Fibroblast of pulmonary artery (primary cell): ENCODE results near the gene KCNJ11.

ENCODE experiments used
- DNase-seq: peaks from one replicate; pipeline ENCODE4 v3.0.0-alpha.2; 2010; ENCODE audit warnings: low read depth
- H3K4me3 ChIP-seq: replicated peaks from 2 replicates; pipeline ENCODE4 v1.5.1; 2011; ENCODE audit warnings: low read depth, mild to moderate bottlenecking, control low read depth, low read length, moderate library complexity
- CTCF ChIP-seq: IDR thresholded peaks from 2 replicates; pipeline ENCODE4 v1.5.1; 2011; ENCODE audit warnings: mild to moderate bottlenecking, control low read depth, low read length, inconsistent platforms; ENCODE audit errors: missing control alignments

Gene KCNJ11

DNA sequence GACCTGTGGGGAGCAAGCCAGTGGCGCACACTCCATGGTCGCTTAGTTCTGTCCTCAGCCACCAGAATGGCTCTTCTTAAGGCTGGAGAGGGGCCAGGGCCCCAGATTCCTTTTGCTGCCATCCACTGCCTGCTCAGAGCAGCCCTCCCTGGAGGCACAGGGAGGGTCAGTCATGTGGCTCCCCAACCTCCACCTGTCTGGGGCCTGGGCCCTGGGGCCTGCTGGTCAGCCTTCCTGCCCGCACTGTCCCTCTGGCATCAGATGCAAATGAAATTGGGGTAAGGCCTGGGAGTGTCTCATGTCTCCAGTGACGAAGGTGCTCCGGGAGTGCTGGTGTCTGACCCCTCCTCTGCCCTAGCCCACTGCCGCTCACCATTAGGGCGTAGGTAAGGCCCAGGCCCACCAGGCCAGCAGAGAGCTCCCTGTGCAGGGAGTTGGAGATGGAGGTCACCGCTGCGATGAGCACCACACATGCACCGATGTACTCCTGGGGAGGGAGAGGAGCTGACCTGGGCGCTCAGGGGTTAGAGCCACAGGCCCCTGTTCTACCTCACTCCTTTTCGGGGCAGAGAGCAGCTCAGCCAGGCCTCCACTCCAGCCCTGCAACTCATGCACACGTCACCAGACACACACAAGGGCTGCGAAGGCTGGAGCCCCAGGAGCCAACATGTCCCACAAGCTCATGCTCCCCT is 9.0 kb upstream of the KCNJ11 start:
- no peak overlapping the region for H3K4me3 ChIP-seq
- no peak for DNase-seq
- no peak for TF ChIP-seq CTCF

DNA sequence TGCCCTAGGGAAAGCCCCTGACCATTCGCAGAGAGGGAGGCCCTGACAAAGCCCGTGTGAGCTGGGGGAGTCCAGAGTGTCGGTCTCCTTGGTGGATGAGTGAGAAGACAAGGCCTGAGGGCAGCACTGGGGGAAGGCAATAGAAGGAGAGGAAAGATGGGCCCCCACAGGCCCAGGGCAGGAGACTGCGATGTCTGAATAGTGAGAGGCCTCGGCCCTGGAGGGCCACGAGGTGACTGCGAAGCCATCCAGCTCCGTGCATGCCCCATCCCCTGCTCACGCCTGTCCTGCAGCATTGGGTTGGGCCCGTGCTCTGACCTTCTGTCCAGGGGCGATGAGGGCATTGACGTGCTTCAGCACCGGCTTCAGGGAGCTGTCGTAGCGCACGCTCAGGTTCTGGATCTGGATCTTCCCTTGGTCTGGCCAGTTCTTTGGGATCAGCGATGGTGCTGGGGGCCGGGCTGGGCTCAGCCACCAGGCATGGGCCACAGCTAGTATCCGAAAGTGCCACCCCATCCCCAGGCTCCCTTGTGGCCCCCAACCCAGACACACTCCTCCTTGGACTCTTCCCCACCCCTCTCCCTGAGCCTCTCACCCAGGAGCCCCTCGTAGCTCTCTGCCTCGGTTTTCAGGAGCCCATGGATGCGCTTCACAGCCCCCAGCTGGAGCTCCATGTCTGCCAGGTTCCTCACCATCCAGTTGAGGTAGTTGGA is 8.3 kb upstream of the KCNJ11 start:
- TF ChIP-seq CTCF, result no peak

GRCh38 chr11:17395978-17396377 is 7.5 kb upstream of the KCNJ11 start:
- TF ChIP-seq CTCF, result no peak
- DNase-seq, result no peak
- no peak overlapping the region for H3K4me3 ChIP-seq

More for the DNA sequence above, 8.3 kb upstream of the KCNJ11 start:
- H3K4me3 ChIP-seq, result no peak overlapping the region
- no peak for DNase-seq

DNA sequence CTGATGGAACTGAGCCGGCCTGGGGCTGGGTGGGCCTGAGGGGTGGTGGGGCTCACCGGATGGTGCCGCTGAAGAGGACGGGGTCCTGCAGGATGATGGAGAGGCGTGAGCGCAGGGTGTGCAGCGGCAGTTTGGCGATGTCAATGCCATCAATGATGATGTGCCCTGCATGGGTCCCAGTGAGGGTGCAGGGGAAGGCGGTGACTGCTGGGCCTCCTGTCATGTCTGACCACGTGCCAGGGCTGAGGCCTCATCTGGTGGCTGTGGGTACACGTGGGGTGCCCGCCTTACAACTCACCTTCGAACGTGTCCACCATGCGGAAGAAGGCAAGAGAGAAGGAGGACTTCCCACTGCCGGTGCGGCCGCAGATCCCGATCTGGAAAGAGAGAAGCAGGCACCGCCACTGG is 7.1 kb upstream of the KCNJ11 start:
- no peak for TF ChIP-seq CTCF
- H3K4me3 ChIP-seq, result no peak overlapping the region
- no peak for DNase-seq

DNA sequence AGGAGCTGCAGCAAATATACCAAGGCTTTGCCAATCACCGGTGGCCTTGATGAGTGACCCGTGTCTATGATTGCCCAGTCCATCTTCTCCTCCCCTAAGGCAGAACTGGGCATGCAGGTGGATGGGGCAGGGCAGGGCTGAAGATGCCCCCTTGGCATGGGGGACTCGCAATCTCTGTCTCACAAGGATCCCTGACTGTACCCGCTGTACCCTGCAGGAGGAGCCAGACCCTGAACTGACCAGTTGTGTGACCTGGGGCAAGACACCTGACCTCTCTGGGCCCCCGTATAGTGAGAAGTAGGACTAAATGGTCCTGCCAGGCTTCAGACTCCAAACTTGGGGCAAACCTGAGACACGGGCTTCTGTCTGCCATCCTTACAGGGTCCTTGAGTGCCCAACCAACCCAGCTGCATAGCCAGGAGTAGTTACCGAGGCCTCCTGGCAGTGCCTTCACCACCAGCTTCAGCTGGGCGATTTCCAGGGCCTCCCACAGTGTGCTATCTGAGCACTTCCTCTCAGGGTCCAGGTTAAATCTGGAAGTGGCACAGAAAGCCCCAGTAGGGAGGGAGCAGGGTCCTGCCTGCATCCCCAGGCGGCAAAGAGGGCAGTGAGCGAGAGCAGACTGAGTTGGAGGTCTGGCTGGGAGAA is 6.4 kb upstream of the KCNJ11 start:
- no peak for DNase-seq
- TF ChIP-seq CTCF, result no peak
- H3K4me3 ChIP-seq, result no peak overlapping the region

DNA sequence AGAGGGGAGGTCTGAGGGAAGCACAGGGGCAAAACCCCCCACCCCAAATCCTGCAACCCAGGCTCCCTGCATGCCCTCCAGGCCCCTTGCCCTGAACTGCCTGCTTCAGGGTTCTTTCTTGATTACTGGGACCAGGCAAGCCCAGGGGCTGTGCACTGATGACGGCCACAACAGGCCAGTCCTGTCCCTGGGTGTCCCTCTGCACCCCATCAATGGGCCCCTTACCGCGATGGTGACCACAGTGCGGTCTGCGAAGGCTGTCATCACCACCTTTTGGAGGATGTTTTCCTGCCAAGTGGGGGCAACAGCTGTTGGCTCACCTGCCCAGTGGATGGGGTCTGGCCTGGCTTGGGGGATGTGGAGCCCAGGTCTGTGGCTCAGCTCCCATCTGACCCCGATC is 5.0 kb upstream of the KCNJ11 start:
- DNase-seq, result no peak
- no peak overlapping the region for H3K4me3 ChIP-seq
- TF ChIP-seq CTCF, result no peak
